IPS-18c (cell line): Measurements from ENCODE around the gene FBXL7.

Source experiments
- H3K4me3 ChIP-seq: 2 replicates; pipeline ENCODE4 v1.7.0; 2013; ENCODE audit warnings: low read depth, mild to moderate bottlenecking, low read length, moderate library complexity; ENCODE audit not compliant: insufficient read depth
- H3K9me3 ChIP-seq: one replicate; pipeline ENCODE4 v1.6.1; 2013; ENCODE audit warnings: mild to moderate bottlenecking, low read length, moderate library complexity; ENCODE audit not compliant: control insufficient read depth, insufficient read depth

The FBXL7 gene

DNA sequence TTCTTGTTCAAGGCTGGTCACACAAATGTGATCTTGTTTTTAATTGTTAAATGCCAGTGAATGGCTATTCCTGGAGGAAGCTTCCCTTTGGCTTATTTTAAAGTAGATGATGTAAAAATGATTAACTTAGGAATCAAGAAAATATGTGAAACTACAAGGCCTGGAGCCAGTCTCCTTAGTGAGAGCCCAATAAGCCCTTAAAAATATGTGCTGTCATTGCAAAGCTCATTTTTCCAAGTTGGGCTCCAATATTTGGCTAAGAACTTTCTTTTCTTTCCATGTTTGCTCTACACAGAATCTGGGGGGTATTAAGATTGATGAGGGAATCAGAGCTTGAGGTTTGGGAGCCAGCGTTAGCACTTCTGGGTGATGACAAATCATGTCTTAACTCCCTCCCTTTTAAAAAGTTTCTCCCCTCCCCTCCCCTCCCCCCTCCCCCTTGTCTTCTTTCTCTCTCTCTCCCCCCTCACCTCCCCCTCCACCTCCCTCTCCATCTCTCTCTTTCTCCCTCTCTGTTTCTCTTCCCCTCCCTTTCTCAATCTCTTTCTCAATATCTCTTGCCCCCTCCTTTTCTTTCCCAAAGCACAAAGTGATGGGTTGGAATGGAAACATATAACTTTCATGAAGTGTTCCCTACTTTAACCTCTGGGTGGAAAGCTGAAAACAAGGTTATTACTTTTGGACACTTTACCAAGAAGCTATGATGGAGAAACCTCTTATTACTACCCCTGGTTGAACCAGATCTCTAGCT, 86.0 kb downstream of the FBXL7 start:
- peaks cover 6% of the 10 kb centered on the region for H3K9me3 ChIP-seq
- no peak overlapping the region for H3K4me3 ChIP-seq

DNA sequence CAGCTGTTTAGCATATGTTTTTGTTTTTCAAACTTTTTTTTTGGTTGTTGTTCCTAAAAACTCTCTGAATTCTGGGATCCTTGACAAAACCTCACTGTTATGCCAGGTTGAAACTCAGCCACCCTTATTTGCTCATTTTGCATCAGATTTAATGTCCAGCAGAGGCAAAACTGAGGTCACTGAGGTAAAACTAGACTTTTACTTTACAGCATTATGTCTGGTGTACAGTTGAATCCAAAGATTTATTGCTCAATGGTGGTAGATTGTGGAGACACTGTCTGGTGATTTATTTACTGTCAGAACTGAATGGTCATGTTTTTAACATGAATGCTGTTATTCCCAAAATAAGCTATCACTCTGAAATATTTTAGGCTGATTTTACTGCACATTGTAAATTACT, 87.9 kb downstream of the FBXL7 start:
- H3K9me3 ChIP-seq: peaks cover 6% of the 10 kb centered on the region

DNA sequence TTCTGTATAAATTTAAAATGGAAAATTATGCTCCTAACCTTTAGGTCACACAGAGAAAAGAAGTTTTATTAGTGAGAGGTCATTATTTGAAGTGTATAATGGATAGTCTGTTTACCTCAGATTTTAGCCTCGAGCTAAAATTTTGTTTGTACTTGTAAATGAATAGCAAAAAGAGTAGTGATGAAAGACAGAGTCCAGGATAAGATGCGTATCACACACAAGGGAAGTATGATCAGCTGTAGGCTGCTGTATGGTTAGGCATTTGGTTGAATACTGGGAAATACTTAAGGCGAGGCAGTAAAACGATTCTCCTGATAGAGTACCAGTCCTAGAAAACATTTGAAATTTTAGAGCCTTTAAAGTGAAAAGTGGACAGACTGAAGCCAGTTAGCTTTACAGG, 92.7 kb downstream of the FBXL7 start:
- Histone ChIP-seq H3K9me3 (no peaks in the 10 kb centered on the region), H3K4me3 (no peak overlapping the region)

More for the DNA sequence above, 87.9 kb downstream of the FBXL7 start:
- no peak overlapping the region for H3K4me3 ChIP-seq

DNA sequence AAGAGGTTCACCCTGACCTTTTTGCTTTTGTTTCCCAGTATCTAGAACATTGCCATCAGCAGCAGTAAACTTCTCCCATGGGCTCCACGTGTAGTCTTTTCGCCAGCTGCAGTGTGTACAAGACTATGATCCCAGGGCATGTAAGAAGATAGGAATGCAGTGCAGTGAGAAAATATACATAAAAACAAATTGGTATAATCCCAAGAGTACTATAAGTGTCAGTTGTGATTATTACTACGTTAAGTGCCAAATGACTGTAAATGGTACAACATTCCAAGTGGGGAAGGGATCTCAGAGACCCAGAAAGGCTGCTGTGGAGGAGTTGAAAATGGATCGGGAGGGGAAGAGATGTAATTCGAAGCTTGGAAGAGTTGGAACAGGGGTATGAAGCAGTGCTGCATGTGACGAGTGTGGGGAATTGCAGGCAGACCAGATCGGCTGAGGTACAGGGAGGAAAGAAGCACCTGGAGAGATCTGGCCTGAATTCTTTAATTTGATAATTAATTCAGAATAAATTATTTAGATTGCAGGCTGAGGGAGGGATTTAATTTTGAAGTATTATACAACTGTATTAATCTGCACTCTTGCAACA, 95.1 kb downstream of the FBXL7 start:
- Histone ChIP-seq H3K9me3 (no peaks in the 10 kb centered on the region), H3K4me3 (no peak overlapping the region)

DNA sequence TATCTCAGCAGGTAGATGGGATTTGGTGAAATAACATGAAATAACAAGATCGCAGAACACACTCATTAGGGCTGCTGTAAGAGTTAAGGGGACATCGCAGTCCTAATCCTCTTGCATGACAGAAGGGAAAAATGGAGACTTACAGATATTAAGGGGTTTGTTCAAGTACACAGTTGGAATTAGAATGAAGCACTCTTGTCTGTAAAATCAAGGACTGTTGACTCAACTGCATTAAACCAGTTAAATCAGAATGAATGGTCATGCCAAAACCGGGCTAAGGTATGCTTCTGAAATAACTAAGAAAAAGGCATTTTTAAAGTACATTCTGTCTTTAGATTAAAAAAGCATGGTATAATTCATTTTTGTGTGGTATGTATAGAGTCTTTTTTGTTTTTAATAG, 95.9 kb downstream of the FBXL7 start:
- no peaks in the 10 kb centered on the region for H3K9me3 ChIP-seq

DNA sequence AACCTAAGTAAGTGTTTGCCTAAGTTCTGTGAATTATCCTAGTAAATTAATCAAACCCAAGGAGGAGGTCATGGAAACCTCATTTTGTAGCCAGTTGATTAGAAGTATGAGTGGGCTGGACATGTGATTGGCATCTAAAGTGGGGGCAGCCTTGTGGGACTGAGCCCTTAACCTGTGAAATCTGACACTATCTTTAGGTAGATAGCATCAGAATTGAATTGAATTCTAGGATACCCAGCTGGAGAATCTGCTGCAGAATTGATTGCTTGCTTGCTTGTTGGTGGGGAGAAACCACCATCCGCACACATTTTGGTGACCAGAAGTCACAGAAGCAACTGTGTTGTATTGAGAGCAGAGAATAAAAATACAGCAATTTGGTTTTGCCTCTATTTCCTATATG, 97.0 kb downstream of the FBXL7 start:
- Histone ChIP-seq H3K9me3 (no peaks in the 10 kb centered on the region), H3K4me3 (no peak overlapping the region)

More for the DNA sequence above, 95.9 kb downstream of the FBXL7 start:
- no peak overlapping the region for H3K4me3 ChIP-seq

DNA sequence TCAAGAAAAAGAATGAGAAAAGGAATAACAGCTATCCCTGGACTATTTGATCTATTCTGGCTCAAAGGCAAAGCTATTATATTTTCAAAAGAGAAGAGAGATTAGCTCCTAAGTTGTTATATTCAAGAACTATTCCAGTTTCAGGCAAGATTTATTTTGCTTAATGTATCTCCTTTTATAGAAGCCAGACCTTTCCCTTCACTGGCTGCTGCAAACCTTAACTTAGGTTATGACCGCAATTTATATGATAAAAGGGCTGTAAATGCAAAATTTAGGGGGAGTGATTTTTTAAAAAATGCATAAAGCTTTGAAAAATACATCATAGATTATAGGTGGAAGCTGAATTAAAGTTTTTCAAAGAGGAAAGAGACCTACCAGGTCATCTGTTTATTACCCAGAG, 97.8 kb downstream of the FBXL7 start:
- Histone ChIP-seq H3K9me3 (no peaks in the 10 kb centered on the region), H3K4me3 (no peak overlapping the region)

DNA sequence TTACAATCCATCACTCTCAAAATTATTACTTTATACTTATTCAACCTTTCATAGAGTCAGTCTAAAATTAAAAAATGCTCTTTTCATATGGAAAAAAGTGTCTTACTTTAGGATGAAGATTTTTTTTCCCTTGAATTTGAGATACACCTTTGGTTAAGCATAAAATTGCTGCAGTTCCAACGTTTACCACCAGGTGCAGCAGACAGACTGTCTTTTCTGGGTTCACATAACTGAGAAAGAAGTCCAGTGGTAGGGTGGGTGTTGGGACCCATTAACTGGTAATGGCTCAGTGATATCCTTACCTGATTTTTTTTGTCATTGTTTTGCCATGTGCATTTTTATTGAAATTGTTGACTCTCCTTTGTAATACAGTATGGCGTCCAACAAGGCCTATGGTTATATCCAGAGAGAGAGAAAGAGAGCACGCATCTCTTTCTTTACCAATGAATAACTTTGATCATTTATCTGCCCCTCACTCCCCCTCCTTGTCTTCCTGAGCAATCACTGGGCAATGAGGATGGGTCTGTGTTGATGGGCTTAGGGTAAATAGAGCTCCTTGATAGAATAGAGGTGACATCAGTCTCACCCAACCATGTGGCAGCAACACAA, 98.4 kb downstream of the FBXL7 start:
- H3K9me3 ChIP-seq: no peaks in the 10 kb centered on the region
- no peak overlapping the region for H3K4me3 ChIP-seq

DNA sequence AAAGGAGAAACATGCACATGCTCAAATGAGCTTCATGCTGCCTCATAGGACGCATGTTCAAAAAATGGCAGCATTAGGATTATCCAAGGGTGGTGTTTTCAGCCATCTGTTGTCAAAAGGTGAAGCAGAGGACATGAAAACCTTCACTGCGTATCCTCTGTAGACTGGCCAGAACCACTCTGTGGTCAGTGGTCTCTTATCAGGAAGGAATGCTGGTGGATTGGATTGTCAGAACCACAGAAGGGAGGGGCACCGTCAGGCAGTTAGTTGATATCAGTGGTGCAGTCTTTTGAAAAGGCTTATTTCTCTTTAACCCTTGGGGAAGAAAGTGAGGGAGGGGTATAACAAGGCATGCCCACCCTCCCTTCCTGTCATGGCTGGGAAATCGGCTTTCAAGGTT, 100.1 kb downstream of the FBXL7 start:
- Histone ChIP-seq H3K9me3 (no peaks in the 10 kb centered on the region), H3K4me3 (no peak overlapping the region)

DNA sequence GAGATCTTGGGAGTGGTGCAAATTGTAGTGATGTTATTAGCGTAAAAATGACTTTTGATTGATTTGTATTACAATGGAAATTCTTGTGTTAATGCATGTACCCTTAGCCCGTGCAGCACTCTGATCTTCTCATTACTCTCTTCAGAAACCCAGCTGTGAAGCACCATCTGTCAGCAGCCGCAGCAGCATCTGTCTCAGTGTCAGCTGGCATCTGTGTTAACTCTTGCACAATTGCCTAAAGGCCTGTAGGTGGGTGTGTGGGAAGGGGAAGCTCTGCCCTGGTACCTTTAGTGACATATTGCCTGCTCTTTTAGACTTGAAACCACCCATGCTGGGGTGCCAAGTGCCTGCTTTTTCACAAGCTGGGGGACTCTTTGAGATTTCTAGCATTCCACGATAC, 101.3 kb downstream of the FBXL7 start:
- Histone ChIP-seq H3K4me3 (no peak overlapping the region), H3K9me3 (no peaks in the 10 kb centered on the region)

DNA sequence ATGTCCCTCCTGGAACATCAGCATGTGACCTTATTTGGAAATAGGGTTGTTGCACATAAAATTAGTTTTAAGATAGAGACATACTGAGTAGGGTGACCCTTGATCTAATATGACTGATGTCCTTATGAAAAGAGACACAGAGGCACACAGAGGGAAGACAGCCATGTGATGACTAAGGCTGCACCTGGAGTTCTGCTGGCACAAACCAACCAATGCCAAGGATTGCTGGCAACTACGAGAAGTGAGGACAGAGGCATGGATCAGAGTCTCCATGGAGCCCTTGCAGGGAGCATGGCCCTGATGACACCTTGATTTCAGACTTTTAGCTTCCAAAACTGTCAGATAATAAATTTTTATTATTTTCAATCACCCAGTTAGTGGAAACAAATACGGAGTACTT, 101.9 kb downstream of the FBXL7 start:
- Histone ChIP-seq H3K9me3 (no peaks in the 10 kb centered on the region), H3K4me3 (no peak overlapping the region)

DNA sequence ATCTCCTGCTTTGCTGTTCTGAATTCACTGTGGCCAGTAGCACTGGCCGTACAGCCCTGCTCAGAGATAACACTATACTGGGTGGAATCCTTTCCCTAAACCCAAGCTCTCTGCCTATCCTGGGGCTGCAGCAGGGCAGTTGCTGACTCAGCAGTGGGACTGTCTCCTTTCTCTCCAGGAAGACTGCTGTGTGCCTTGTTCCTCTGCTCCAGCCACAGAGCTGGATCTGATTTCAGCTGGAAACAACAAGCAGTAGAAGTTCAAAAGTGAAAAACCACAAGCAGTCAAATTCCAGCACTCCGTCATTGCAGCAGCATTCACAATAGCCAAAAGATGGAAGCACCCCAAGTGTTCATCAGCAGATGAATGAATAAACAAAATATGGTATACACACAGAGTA, 105.0 kb downstream of the FBXL7 start:
- Histone ChIP-seq H3K9me3 (no peaks in the 10 kb centered on the region), H3K4me3 (no peak overlapping the region)

DNA sequence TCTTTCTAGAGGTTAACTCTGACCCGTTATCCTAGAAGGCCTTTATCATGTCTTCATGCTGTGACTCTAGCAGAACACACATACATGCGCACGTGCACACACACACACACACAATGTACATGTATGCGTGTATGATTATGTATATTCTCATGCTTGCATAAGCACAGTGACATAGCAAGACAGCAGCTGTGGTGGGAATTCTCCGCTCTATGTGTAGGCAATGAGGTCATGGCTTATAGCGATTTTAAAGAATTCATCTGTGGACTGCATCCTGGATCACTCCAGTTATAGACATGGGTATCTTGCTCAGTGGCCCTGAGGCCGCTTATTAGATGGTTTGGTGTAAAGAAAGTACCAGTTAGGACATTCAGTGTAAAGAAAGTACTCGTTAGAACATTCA, 106.2 kb downstream of the FBXL7 start:
- H3K9me3 ChIP-seq: no peaks in the 10 kb centered on the region

DNA sequence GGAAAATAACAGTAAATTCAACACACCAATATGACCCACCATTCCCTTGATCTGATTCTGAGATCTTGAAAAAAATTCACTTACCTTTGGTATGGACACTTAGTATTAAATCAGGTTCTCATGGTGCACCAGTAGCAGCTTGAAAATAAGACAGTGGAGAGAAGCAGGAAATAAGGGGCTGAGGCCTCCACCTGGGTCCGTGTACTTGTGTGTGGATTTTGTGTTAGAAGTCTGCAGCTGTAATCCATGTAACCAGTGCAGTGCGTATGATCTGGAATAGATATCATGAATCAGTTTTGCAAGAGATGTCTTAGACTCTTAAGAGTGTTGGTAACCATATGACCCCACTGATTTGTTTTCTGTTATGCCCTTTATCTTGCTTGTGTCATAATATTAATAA, 107.1 kb downstream of the FBXL7 start:
- Histone ChIP-seq H3K4me3 (no peak overlapping the region), H3K9me3 (no peaks in the 10 kb centered on the region)

More for the DNA sequence above, 106.2 kb downstream of the FBXL7 start:
- H3K4me3 ChIP-seq: no peak overlapping the region

DNA sequence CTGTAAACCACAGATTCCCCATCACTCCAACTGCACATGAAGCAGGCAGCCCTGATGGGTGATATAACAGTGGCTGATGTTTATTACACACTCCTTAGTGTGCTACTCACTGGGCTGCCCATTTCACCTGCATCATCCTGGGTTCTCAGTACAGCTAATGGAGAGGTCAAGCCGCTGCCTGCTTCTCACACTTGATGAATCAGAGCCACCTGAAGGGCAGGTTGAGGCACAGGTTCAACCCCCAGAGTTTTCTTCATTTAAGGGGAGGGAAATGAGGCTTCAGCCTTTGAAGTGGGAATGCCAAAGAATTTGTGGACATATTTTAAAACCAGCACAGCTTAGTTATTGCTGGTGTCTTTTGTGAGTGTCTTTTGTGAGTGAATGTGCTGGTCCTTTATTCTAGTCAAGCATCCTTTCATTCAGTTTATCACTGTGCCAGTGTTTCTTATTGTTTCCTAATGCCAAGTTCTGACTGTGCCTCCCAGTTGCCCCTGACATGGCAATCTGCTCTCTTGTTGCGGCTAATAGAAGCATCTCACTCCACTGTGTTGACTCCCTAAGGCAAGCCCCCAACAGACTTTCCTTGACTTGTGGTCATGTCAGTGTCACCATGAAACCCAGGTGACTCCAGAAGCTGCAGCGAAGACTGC, 109.2 kb downstream of the FBXL7 start:
- H3K9me3 ChIP-seq: no peaks in the 10 kb centered on the region
- no peak overlapping the region for H3K4me3 ChIP-seq

DNA sequence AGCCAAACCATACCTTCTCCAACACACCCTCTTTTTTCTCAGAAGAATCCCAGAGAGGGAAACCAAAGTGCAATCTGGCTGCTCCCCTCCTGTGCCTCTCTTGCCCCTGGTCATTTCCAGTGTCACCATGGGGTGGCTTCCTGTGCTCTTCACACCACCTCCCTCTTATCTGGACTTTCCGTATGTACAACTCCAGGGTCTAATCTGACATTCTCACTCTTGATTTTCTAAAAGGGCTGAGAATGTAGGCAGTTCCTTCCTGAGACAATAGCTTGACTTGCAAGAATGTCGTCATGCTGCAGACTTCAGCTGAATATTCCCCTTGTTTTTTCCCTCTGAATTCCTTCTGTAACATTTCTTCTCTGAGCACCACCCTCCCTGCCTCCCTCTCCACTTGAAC, 110.2 kb downstream of the FBXL7 start:
- Histone ChIP-seq H3K4me3 (no peak overlapping the region), H3K9me3 (no peaks in the 10 kb centered on the region)

DNA sequence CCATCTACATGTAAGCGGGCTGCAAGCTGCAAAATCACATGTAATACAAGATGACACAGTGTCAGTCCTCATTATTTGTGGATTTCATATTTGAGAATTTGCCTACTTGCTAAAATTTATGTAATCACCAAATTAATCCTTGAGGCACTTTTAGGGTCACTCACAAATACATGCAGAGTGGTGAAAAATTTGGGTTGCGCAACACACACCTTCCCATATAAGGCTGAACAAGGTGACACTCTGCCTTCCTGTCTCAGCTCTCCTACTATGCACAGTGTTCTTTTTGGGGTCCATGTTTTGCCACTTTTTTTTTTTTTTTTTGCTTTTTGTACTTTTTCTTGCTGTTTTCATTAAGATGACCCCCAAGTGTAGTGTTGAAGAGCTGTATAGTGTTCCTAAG, 111.0 kb downstream of the FBXL7 start:
- Histone ChIP-seq H3K4me3 (no peak overlapping the region), H3K9me3 (no peaks in the 10 kb centered on the region)
